ENCODE data around the gene SNAI3. TPM values are rescaled to one million over a fixed set of nuclear protein-coding genes. Genes with fewer than 3 reads are reported as not detected.

The SNAI3 gene
- total and polyA plus RNA-seq, 2 of the 4 experiments (the other 2 are of a cell fraction): 0.21 TPM; not detected in 1

- no peak overlapping the region for H2BK15ac ChIP-seq (ENCODE audit: low read depth, low read length)
- no peaks in the 10 kb centered on the region for H3K9me3 ChIP-seq (ENCODE audit: control insufficient read depth, insufficient read depth, low read length)
- H4K8ac ChIP-seq (ENCODE audit: low read depth in 2 of 2, low read length in 2 of 2): peak overlapping the region in 1 of 2 experiments; percentile 63; a peak in 1 of 4 replicates
- H3K18ac ChIP-seq (ENCODE audit: low read depth, low read length): no peak overlapping the region
- H4K20me1 ChIP-seq (ENCODE audit: insufficient read depth, low read length): peaks cover 5% of the 10 kb centered on the region; the same call in 1 of the 2 replicates
- no peak overlapping the region for H4K5ac ChIP-seq (ENCODE audit: low read depth, low read length)
- ChIA-PET POLR2A (ENCODE audit: unreplicated experiment) (no interaction called here), CTCF (no interaction called here)
- H2BK120ac ChIP-seq (ENCODE audit: low read depth, low read length): no peak overlapping the region; the same call in 1 of the 2 replicates
- H3K14ac ChIP-seq (replicated peaks; ENCODE audit: low read depth, low read length): peak overlapping the region; percentile 63; the same call in 1 of the 2 replicates
- no peak for TF ChIP-seq RCOR1 (IDR thresholded peaks at IDR 0.05; ENCODE audit: insufficient replicate concordance, low read length)
- no peak for TF ChIP-seq USF2 (IDR thresholded peaks at IDR 0.05; ENCODE audit: low read depth, low read length)
- TF ChIP-seq RAD21 (IDR thresholded peaks at IDR 0.05; ENCODE audit: low read length): no peak
- TF ChIP-seq SMC3 (IDR thresholded peaks at IDR 0.05; ENCODE audit: low read depth, low read length): no peak
- TF ChIP-seq CHD1 (IDR thresholded peaks at IDR 0.05; ENCODE audit: low read depth, low read length): no peak
- TF ChIP-seq RFX5 (IDR thresholded peaks at IDR 0.05; ENCODE audit: low read depth, low read length): no peak
- no peak for TF ChIP-seq CEBPB (IDR thresholded peaks at IDR 0.05; ENCODE audit: low read depth, low read length)
- TF ChIP-seq MAZ (IDR thresholded peaks at IDR 0.05; ENCODE audit: borderline replicate concordance, low read depth, low read length): no peak
- TF ChIP-seq CTCF (conservative IDR thresholded peaks at IDR 0.05; ENCODE audit: low read depth, low read length): no peak
- no peak for TF ChIP-seq NFE2L2 (IDR thresholded peaks at IDR 0.05; ENCODE audit: low read depth, low read length)
- TF ChIP-seq MXI1 (IDR thresholded peaks at IDR 0.05; ENCODE audit: borderline replicate concordance, low read depth, low read length): no peak
- TF ChIP-seq ELK1 (IDR thresholded peaks at IDR 0.05; ENCODE audit: borderline replicate concordance, low read depth, low read length): no peak
- peak overlapping the region; percentile 71; the same call in 1 of the 2 replicates for H3K4ac ChIP-seq (ENCODE audit: low read depth, low read length)
- H3K36me3 ChIP-seq (ENCODE audit: control insufficient read depth, insufficient read depth, low read length): peaks cover 26% of the 10 kb centered on the region
- DNase-seq (peak; percentile 22), ATAC-seq (ENCODE audit: low read depth) (peak; percentile 18)
- no peak overlapping the region for H3K56ac ChIP-seq (ENCODE audit: extremely low read depth, insufficient read depth, low read length)
- H2AFZ ChIP-seq (replicated peaks; ENCODE audit: low read length, poor library complexity): peak overlapping the region; percentile 90
- dilution Hi-C loops (cut with HindIII; ENCODE audit: low sequenced_read_pairs, unreplicated experiment) (no loop called here), in situ Hi-C loops (cut with MboI; ENCODE audit: low sequenced_read_pairs) (no loop called here), intact Hi-C loops (cut with micrococcal nuclease) (no loop called here)
- H3K27ac ChIP-seq (ENCODE audit: insufficient read depth, low read length): no peak overlapping the region
- WGBS, 2 experiments (ENCODE audit: extremely low coverage in 2 of 2, insufficient read length in 1 of 2): 75% methylated on average over 9 of the region's 28 CpGs; no CpG with 5 or more reads in 1 of the 2 experiments
- peak overlapping the region; percentile 58; the same call in 1 of the 2 replicates for H2AK5ac ChIP-seq (ENCODE audit: low read depth, low read length)
- no peak overlapping the region for H3K23ac ChIP-seq (ENCODE audit: low read depth, low read length)
- H3K4me1 ChIP-seq (ENCODE audit: control insufficient read depth, insufficient read depth, low read length): peaks cover 11% of the 10 kb centered on the region
- H3K27me3 ChIP-seq (ENCODE audit: control insufficient read depth, insufficient read depth, low read length): peaks cover 23% of the 10 kb centered on the region
- H2BK20ac ChIP-seq (ENCODE audit: low read depth, low read length): no peak overlapping the region
- BruUV-seq (replicated peaks): no TSS peak
- H2AK9ac ChIP-seq (replicated peaks; ENCODE audit: low read depth, low read length, poor library complexity): peak overlapping the region; percentile 89
- no peak overlapping the region for H3K9ac ChIP-seq (ENCODE audit: low read depth, low read length)
- peak overlapping the region; percentile 32 for H3K4me2 ChIP-seq (ENCODE audit: low read depth, low read length)
- no peaks in the 10 kb centered on the region for H3K79me1 ChIP-seq (ENCODE audit: low read depth in 1 of 2, low read length in 2 of 2)
- no peak overlapping the region; the same call in 1 of the 2 replicates for H4K91ac ChIP-seq (ENCODE audit: insufficient read depth, low read depth, low read length)
- H3K4me3 ChIP-seq (ENCODE audit: insufficient read depth, low read depth, low read length): no peak overlapping the region
- H2BK5ac ChIP-seq (ENCODE audit: low read depth, low read length, poor library complexity, severe bottlenecking): no peak overlapping the region
- H3K9me1 ChIP-seq (ENCODE audit: insufficient read depth, low read length): peaks cover 2% of the 10 kb centered on the region; the same call in 1 of the 2 replicates
These were observed 51.2 kb downstream of the SNAI3 start for GRCh38 chr16:88634994-88635670.

Measured in IMR-90 (cell line).